ENCODE data around the gene ABCB9. TPM values are rescaled to one million over a fixed set of nuclear protein-coding genes. Genes with fewer than 3 reads are reported as not detected.

The ABCB9 gene
- total RNA-seq, 4 donors from 2014 or later: 0.40 to 15.3 (median 9.2) TPM

DNA sequence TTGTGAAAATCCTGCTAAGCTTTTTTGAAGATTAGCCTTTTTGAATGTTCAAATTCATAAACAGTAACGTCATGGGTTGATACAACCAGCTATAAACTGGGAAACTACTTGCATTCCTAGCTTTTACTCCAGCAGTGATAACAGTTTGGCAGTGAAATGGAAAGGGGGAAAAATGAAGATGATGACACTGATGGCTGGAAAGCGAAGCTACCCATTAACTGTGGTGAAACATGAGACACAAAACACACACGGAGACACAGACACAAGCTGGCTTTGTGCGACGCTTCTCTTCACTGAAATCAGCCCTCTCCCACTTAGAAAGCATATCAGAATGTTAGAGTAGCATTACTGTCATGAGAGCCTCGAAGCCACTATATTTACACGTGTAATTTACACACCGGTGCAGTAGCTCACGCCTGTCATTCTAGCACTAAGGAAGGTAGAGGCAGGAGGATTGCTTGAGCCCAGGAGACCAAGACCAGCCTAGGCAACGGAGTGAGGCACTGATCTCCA, 86.1 kb downstream of the ABCB9 start:
- H3K4me1 ChIP-seq: peaks cover 14 to 87% (median 28%) of the 10 kb centered on the region in 4 donors
- intact Hi-C loops (cut with DNase I; ENCODE audit: low total_unique reads): no loop called here
- TF ChIP-seq EP300 (IDR thresholded peaks at IDR 0.05; ENCODE audit: low read depth): no peak
- no peak for TF ChIP-seq POLR2AphosphoS5 (IDR thresholded peaks at IDR 0.05)
- TF ChIP-seq, protein P1, sequence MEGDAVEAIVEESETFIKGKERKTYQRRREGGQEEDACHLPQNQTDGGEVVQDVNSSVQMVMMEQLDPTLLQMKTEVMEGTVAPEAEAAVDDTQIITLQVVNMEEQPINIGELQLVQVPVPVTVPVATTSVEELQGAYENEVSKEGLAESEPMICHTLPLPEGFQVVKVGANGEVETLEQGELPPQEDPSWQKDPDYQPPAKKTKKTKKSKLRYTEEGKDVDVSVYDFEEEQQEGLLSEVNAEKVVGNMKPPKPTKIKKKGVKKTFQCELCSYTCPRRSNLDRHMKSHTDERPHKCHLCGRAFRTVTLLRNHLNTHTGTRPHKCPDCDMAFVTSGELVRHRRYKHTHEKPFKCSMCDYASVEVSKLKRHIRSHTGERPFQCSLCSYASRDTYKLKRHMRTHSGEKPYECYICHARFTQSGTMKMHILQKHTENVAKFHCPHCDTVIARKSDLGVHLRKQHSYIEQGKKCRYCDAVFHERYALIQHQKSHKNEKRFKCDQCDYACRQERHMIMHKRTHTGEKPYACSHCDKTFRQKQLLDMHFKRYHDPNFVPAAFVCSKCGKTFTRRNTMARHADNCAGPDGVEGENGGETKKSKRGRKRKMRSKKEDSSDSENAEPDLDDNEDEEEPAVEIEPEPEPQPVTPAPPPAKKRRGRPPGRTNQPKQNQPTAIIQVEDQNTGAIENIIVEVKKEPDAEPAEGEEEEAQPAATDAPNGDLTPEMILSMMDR (IDR thresholded peaks at IDR 0.05): no peak
- no peak for TF ChIP-seq POLR2A (IDR thresholded peaks at IDR 0.05)
- H3K27me3 ChIP-seq: no peaks in the 10 kb centered on the region
- H3K36me3 ChIP-seq: no peaks in the 10 kb centered on the region
- no peak for DNase-seq
- H3K4me3 ChIP-seq: no peak overlapping the region
- in situ Hi-C loops (cut with MboI; ENCODE audit: low pct_ligation_motif_present in 1 of 4, low pct_unique_long_range_greater_than_20kb in 1 of 4, low sequenced_read_pairs in 3 of 4): no loop called here
- peak overlapping the region in 1 of 4 donors; percentile 27 for H3K27ac ChIP-seq
- no peaks in the 10 kb centered on the region for H3K9me3 ChIP-seq
- 69 to 73% methylated on average over 8 to 10 of the region's 10 CpGs for WGBS, 2 donors (ENCODE audit: low coverage in 1 of 2)

Small RNAs within 50 kb of the gene (small RNA-seq; reads per million reads assigned to genes)
- 0 reads per million in 4 donors for gene ARL6IP4
- 0 reads per million in 4 donors for gene MIR4304

Other genes with a start within 250 kb of the ABCB9 start
- gene HCAR3, start 249.7 kb downstream of the ABCB9 start, total RNA-seq: not detected
- gene HCAR1, start 235.6 kb downstream of the ABCB9 start, total RNA-seq: under 1 TPM in 1 of 4 donors, not detected in 3; 0.16 TPM
- 10 to 100 TPM in 3 of 4 donors, 1 to 10 TPM in 1; 3.6 to 31.6 (median 23.5) TPM for gene DENR, start 213.6 kb downstream of the ABCB9 start, total RNA-seq
- under 1 TPM in 2 of 4 donors, not detected in 2; 0.16 to 0.55 TPM for gene CCDC62, start 191.9 kb downstream of the ABCB9 start, total RNA-seq
- gene HIP1R, start 131.0 kb downstream of the ABCB9 start, total RNA-seq: 100 to 1,000 TPM in 2 of 4 donors, 10 to 100 TPM in 2; 72.4 to 459 (median 146) TPM
- gene VPS37B, start 70.3 kb downstream of the ABCB9 start, total RNA-seq: 100 to 1,000 TPM in 2 of 4 donors, 10 to 100 TPM in 2; 46.6 to 126 (median 104) TPM
- 10 to 100 TPM; 12.0 to 36.0 (median 18.4) TPM for gene OGFOD2, start 8.8 kb upstream of the ABCB9 start, total RNA-seq
- gene ARL6IP4, start 14.2 kb upstream of the ABCB9 start, total RNA-seq: 100 to 1,000 TPM in 3 of 4 donors, 10 to 100 TPM in 1; 77.4 to 225 (median 184) TPM
- gene PITPNM2, start 184.6 kb upstream of the ABCB9 start, total RNA-seq: 10 to 100 TPM; 10.5 to 19.8 (median 14.3) TPM